Choroid plexus epithelial cell (primary cell): Measurements from ENCODE around the gene RPAP2.
"Not testable (repeated sequence)": the region's sequence is repeated elsewhere in the genome, so short reads cannot be mapped to it uniquely, and the experiment has no call there.

Experiments
- DNase-seq: peaks from one replicate; pipeline ENCODE4 v3.0.0-alpha.2; 2010; ENCODE audit warnings: low read depth
- H3K4me3 ChIP-seq: 2 replicates; pipeline ENCODE4 v1.5.1; 2011; ENCODE audit warnings: low read depth, mild to moderate bottlenecking, control low read depth, low read length, moderate library complexity
- TF ChIP-seq, protein P1 (sequence below): conservative IDR thresholded peaks from 2 replicates; pipeline ENCODE4 v1.5.1; 2011; ENCODE audit warnings: low read depth, mild to moderate bottlenecking, control low read depth, inconsistent platforms, low read length, moderate library complexity

Gene RPAP2

GRCh38 chr1:92376345-92376744, 77.5 kb downstream of the RPAP2 start:
- H3K4me3 ChIP-seq: no peak overlapping the region
- TF ChIP-seq, protein P1, sequence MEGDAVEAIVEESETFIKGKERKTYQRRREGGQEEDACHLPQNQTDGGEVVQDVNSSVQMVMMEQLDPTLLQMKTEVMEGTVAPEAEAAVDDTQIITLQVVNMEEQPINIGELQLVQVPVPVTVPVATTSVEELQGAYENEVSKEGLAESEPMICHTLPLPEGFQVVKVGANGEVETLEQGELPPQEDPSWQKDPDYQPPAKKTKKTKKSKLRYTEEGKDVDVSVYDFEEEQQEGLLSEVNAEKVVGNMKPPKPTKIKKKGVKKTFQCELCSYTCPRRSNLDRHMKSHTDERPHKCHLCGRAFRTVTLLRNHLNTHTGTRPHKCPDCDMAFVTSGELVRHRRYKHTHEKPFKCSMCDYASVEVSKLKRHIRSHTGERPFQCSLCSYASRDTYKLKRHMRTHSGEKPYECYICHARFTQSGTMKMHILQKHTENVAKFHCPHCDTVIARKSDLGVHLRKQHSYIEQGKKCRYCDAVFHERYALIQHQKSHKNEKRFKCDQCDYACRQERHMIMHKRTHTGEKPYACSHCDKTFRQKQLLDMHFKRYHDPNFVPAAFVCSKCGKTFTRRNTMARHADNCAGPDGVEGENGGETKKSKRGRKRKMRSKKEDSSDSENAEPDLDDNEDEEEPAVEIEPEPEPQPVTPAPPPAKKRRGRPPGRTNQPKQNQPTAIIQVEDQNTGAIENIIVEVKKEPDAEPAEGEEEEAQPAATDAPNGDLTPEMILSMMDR: no peak
- DNase-seq: no peak

- not testable (repeated sequence) for DNase-seq, H3K4me3 ChIP-seq
These were observed 79.1 kb downstream of the RPAP2 start for GRCh38 chr1:92377991-92378390.

GRCh38 chr1:92380867-92381266, 82.0 kb downstream of the RPAP2 start:
- H3K4me3 ChIP-seq: no peak overlapping the region
- TF ChIP-seq, protein P1: no peak
- peak; percentile 33 for DNase-seq

GRCh38 chr1:92393966-92394365, 95.1 kb downstream of the RPAP2 start:
- not testable (repeated sequence) for DNase-seq, H3K4me3 ChIP-seq

- TF ChIP-seq, protein P1: no peak
- no peak for DNase-seq
- H3K4me3 ChIP-seq: no peak overlapping the region
These were observed 99.7 kb downstream of the RPAP2 start for GRCh38 chr1:92398519-92398918.

DNA sequence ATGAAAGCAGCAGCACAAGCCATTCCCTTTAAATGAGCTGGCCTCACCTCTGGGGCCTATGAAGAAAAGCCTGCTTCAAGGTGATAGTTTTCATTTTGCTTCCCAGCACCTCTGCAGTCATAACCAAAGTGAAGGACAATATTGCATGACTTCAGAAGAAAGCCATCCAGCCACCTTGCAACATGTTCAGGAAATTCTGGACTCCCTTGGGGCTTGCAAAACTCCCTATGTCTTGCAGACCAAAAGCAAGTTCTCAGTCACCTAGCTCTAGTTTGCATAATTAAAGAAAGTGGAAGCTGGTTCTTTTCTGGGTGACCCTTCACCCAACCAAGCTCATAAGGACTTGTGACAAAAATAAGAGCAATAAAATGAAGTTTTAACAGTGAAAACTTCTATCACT, 100.2 kb downstream of the RPAP2 start:
- peak; percentile 41 for DNase-seq
- H3K4me3 ChIP-seq: no peak overlapping the region
- TF ChIP-seq, protein P1: no peak

DNA sequence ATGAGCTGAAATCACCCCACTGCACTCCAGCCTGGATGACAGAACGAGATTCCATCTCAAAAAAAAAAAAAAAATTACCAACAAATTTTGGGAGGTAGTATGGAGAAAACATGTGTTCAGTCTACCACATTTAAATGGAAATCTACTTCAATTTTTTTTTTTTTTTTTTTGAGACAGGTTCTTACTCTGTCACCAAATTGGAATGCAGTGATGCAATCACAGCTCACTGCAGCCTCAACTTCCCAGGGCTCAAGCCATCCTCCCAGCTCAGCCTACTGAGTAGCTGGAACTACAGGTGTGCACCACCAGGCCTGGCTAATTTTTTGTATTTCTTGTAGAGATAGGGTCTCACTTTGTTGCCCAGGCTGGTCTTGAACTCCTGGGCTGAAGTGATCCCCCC, 105.8 kb downstream of the RPAP2 start:
- TF ChIP-seq, protein P1: no peak
- no peak overlapping the region for H3K4me3 ChIP-seq
- DNase-seq: peak; percentile 45

GRCh38 chr1:92408825-92409224, 110.0 kb downstream of the RPAP2 start:
- no peak overlapping the region for H3K4me3 ChIP-seq
- DNase-seq: peak; percentile 81
- TF ChIP-seq, protein P1: no peak
